H1 (cell line): Measurements from ENCODE around the gene OTUD4. TPM values are rescaled to one million over a fixed set of nuclear protein-coding genes. Genes with fewer than 3 reads are reported as not detected.

Source experiments
- CTCF ChIA-PET: fragments of 300-600 bp; sonication (Branson Sonifier 250); formaldehyde crosslinking; loops from one replicate; lab custom pipeline; 2021; ENCODE audit not compliant: partially characterized antibody; lab: Charles Lee
- POLR2A ChIA-PET: fragments of 300-600 bp; sonication (Branson Sonifier 250); formaldehyde crosslinking; loops from one replicate; lab custom pipeline; 2021; ENCODE audit warnings: inconsistent platforms; ENCODE audit not compliant: partially characterized antibody; lab: Charles Lee
- DNase-seq, 2 experiments: peaks; one replicate each; pipeline versions ENCODE4 v3.0.0 to v3.0.0-alpha.2; 2010 to 2022; ENCODE audit warnings: low spot score in 2 of 2, low read depth in 1 of 2, mixed read lengths in 1 of 2
- FAIRE-seq: peaks from 2 replicates; lab custom pipeline; 2011; peaks lifted over from hg19 to GRCh38; lab: Jason Lieb, UNC
- H2AFZ ChIP-seq: 2 replicates; pipeline ENCODE4 v1.8.1; 2012; ENCODE audit warnings: low read length, inconsistent platforms
- H2AK5ac ChIP-seq: 2 replicates; pipeline ENCODE4 v1.6.1; 2013; ENCODE audit warnings: low read depth, low read length
- H2BK120ac ChIP-seq: replicated peaks from 2 replicates; pipeline ENCODE3; 2013; ENCODE audit warnings: low read depth, low read length, inconsistent platforms
- H2BK12ac ChIP-seq: 2 replicates; pipeline ENCODE4 v1.6.1; 2013; ENCODE audit warnings: low read depth, low read length
- H2BK15ac ChIP-seq: 2 replicates; pipeline ENCODE4 v1.6.1; 2013; ENCODE audit warnings: low read length
- H2BK20ac ChIP-seq: 2 replicates; pipeline ENCODE4 v1.6.1; 2013; ENCODE audit warnings: low read length
- H2BK5ac ChIP-seq: 2 replicates; pipeline ENCODE4 v1.6.1; 2013; ENCODE audit warnings: low read depth, low read length
- H3K14ac ChIP-seq: 2 replicates; pipeline ENCODE4 v1.6.1; 2013; ENCODE audit warnings: inconsistent platforms; ENCODE audit not compliant: insufficient read length
- H3K18ac ChIP-seq: 2 replicates; pipeline ENCODE4 v1.6.1; 2013; ENCODE audit warnings: low read length; ENCODE audit errors: extremely low read depth
- H3K23ac ChIP-seq: 2 replicates; pipeline ENCODE4 v1.6.1; 2013; ENCODE audit warnings: inconsistent platforms; ENCODE audit not compliant: insufficient read length
- H3K23me2 ChIP-seq: 2 replicates; pipeline ENCODE4 v1.6.1; 2013; ENCODE audit warnings: low read depth, low read length
- H3K27ac ChIP-seq: 2 replicates; pipeline ENCODE4 v1.6.1; 2011; ENCODE audit warnings: low read depth, low read length, inconsistent platforms
- H3K27me3 ChIP-seq, 4 experiments: replicated peaks in 1 of 4; 1 replicate in 1 of 4; 2 replicates in 3 of 4; pipeline versions ENCODE4 v1.6.1 to v1.8.1; 2011 to 2013; ENCODE audit warnings: low read length in 3 of 4, mild to moderate bottlenecking in 3 of 4, inconsistent platforms in 2 of 4, mixed read lengths in 2 of 4, moderate library complexity in 1 of 4; ENCODE audit not compliant: control insufficient read depth in 3 of 4, insufficient read depth in 3 of 4; ENCODE audit errors: extremely low read depth in 1 of 4
- H3K36me3 ChIP-seq, 4 experiments: 2 replicates each; pipeline versions ENCODE4 v1.6.1 to v1.8.1; 2011 to 2013; ENCODE audit warnings: mild to moderate bottlenecking in 4 of 4, low read length in 3 of 4, moderate library complexity in 2 of 4, control low read depth in 1 of 4, inconsistent platforms in 1 of 4; ENCODE audit not compliant: insufficient read depth in 4 of 4, control insufficient read depth in 2 of 4
- H3K4ac ChIP-seq: replicated peaks from 2 replicates; pipeline ENCODE3; 2013; ENCODE audit warnings: low read length, low read depth, mixed read lengths, inconsistent platforms; ENCODE audit not compliant: insufficient read length
- H3K4me1 ChIP-seq, 4 experiments: replicated peaks in 1 of 4; 1 replicate in 1 of 4; 2 replicates in 3 of 4; pipeline versions ENCODE4 v1.6.1 to v1.8.1; 2011 to 2013; ENCODE audit warnings: low read length in 3 of 4, inconsistent platforms in 2 of 4, mixed read lengths in 1 of 4; ENCODE audit not compliant: insufficient read depth in 4 of 4, control insufficient read depth in 3 of 4
- H3K4me2 ChIP-seq, 2 experiments: 2 replicates each; pipeline versions ENCODE4 v1.6.1 to v1.8.1; 2011 to 2013; ENCODE audit warnings: low read depth in 2 of 2, low read length in 2 of 2, control low read depth in 1 of 2, inconsistent platforms in 1 of 2, mild to moderate bottlenecking in 1 of 2; ENCODE audit not compliant: insufficient read depth in 1 of 2
- H3K4me3 ChIP-seq, 4 experiments: fragments of 200-600, 300-600 bp in 1 of 4; sonication (generic), shearing (Covaris generic), sonication (Bioruptor Twin) in 1 of 4; 2 replicates each; pipeline versions ENCODE4 v1.5.1 to v1.8.1; 2011 to 2016; ENCODE audit warnings: low read length in 4 of 4, low read depth in 3 of 4, control low read depth in 2 of 4, inconsistent platforms in 2 of 4, mild to moderate bottlenecking in 2 of 4, mixed read lengths in 1 of 4, moderate library complexity in 1 of 4; ENCODE audit not compliant: insufficient read depth in 2 of 4; ENCODE audit errors: extremely low read depth in 1 of 4
- H3K56ac ChIP-seq: replicated peaks from 2 replicates; pipeline ENCODE3; 2013; ENCODE audit warnings: low read depth, mild to moderate bottlenecking, mixed read lengths, low read length, inconsistent platforms; ENCODE audit not compliant: insufficient read length
- H3K79me1 ChIP-seq: 2 replicates; pipeline ENCODE4 v1.6.1; 2013; ENCODE audit warnings: low read depth, low read length, control low read depth
- H3K79me2 ChIP-seq, 2 experiments: 2 replicates each; pipeline versions ENCODE4 v1.6.1 to v1.8.1; 2012 to 2013; ENCODE audit warnings: low read length in 2 of 2, mild to moderate bottlenecking in 2 of 2, inconsistent platforms in 1 of 2; ENCODE audit not compliant: insufficient read depth in 2 of 2, control insufficient read depth in 1 of 2
- H3K9ac ChIP-seq, 4 experiments: replicated peaks in 1 of 4; 1 replicate in 1 of 4; 2 replicates in 3 of 4; pipeline versions ENCODE4 v1.6.1 to v1.8.1; 2011 to 2013; ENCODE audit warnings: low read depth in 3 of 4, low read length in 3 of 4, control low read depth in 2 of 4, mild to moderate bottlenecking in 2 of 4, moderate library complexity in 2 of 4, inconsistent platforms in 1 of 4; ENCODE audit errors: extremely low read depth in 1 of 4
- H3K9me3 ChIP-seq, 2 experiments: 2 replicates each; pipeline versions ENCODE4 v1.6.1 to v1.8.1; 2012 to 2013; ENCODE audit warnings: mild to moderate bottlenecking in 2 of 2, moderate library complexity in 2 of 2, control low read depth in 1 of 2, inconsistent platforms in 1 of 2, low read depth in 1 of 2, low read length in 1 of 2, mixed read lengths in 1 of 2; ENCODE audit not compliant: insufficient read depth in 2 of 2
- H4K20me1 ChIP-seq, 2 experiments: replicated peaks in 1 of 2; 2 replicates each; pipeline versions ENCODE3 to v1.8.1; 2011 to 2013; ENCODE audit warnings: inconsistent platforms in 2 of 2, low read length in 2 of 2, mild to moderate bottlenecking in 1 of 2; ENCODE audit not compliant: insufficient read depth in 2 of 2, control insufficient read depth in 1 of 2
- H4K5ac ChIP-seq: 2 replicates; pipeline ENCODE4 v1.6.1; 2013; ENCODE audit warnings: low read length, low read depth, mixed read lengths, inconsistent platforms; ENCODE audit not compliant: insufficient read length
- H4K8ac ChIP-seq: 2 replicates; pipeline ENCODE4 v1.8.0; 2013; ENCODE audit warnings: mild to moderate bottlenecking, moderate library complexity, low read length, inconsistent platforms; ENCODE audit not compliant: insufficient read depth; ENCODE audit errors: extremely low read depth
- H4K91ac ChIP-seq: replicated peaks from 2 replicates; pipeline ENCODE3; 2013; ENCODE audit warnings: low read length, mixed read lengths, inconsistent platforms; ENCODE audit not compliant: insufficient read length
- WGBS, 2 experiments: shearing (Covaris generic) in 1 of 2; methylation state at CpG; one replicate each; pipeline versions ENCODE4 v1.1.6 to v1.1.7; 2013 to 2015; ENCODE audit warnings: low lambda C conversion rate in 2 of 2, mixed read lengths in 2 of 2, inconsistent platforms in 1 of 2, low coverage in 1 of 2, missing lambda C conversion rate in 1 of 2; ENCODE audit not compliant: insufficient replicate concordance in 2 of 2, insufficient coverage in 1 of 2, insufficient read length in 1 of 2; ENCODE audit errors: extremely low coverage in 1 of 2, missing lambda C conversion rate in 1 of 2; 5-methylcytosine and 5-hydroxymethylcytosine counted together
- polyA plus RNA-seq, 7 experiments: library from polyadenylated mRNA; depleted of rRNA in 3 of 7; stranded (reverse) in 5 of 7; unstranded in 2 of 7; fragments of >200 nt in 5 of 7; fragments of 200-250 nt in 2 of 7; gene quantifications; 1 replicate in 5 of 7; 2 replicates in 1 of 7; 4 replicates in 1 of 7; pipeline versions ENCODE4 v1.2.1 to v1.2.3, GENCODE V29; 2011 to 2013; ENCODE audit warnings: missing spikeins in 2 of 7, mixed read lengths in 2 of 7
- total RNA-seq: library from RNA; stranded (reverse); fragmentation: NEBNext Ultra II Directional; extraction: Animal tissue kit (Norgen Biotek cat#: 25700); gene quantifications from 2 replicates; pipeline ENCODE4 v1.2.1, GENCODE V29; 2021
- TF ChIP-seq, protein P1 (sequence below): IDR thresholded peaks from 2 replicates; pipeline ENCODE4 v1.6.1; 2012; ENCODE audit warnings: inconsistent platforms
- TF ChIP-seq, protein P2 (sequence below): IDR thresholded peaks from 2 replicates; pipeline ENCODE4 v1.6.1; 2012; ENCODE audit warnings: low read length, inconsistent platforms

Gene OTUD4
- total and polyA plus RNA-seq, 2 of the 8 experiments (the other 6 are each of a cell fraction or from before 2014, with no cell fraction given) = 17.4 to 57.0 TPM

DNA sequence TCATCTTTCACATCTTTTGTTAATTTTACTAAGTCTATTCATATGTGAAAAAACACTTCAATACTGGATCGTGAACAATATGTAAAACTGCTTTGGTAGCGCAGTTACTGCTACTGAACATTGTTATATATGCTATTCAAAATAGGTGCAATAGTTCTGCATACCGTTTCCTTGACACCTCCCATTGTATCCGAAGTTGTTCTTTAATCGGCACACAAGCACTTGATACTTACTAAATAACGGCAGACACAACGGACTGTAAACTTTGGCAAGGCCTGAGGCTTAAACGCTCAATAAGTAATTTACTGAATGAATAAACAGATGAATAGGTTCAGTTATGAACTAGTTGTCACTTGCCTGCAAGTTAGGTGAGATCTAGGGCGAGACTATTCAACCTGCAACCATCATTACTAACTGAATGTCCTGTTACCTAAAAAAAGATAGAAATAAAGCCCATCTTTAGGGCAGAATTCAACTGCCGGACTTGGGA lies 83.0 kb downstream of the OTUD4 start:
- H3K23me2 ChIP-seq = no peaks in the 10 kb centered on the region
- no peak overlapping the region for H3K14ac ChIP-seq
- no peak overlapping the region for H2BK15ac ChIP-seq
- H3K79me1 ChIP-seq = no peaks in the 10 kb centered on the region; the same call in 1 of the 2 replicates
- H2AK5ac ChIP-seq = no peak overlapping the region
- H3K18ac ChIP-seq = no peak overlapping the region
- no peak overlapping the region for H2BK120ac ChIP-seq
- ChIA-PET CTCF (interaction anchor here (0.5 to 1.3 kb wide), 3 partner anchors 12 to 44 kb away, joined by 3 read pairs; no protein-coding TSS in a partner anchor), POLR2A (interaction anchor here (0.6 to 1.8 kb wide), 18 partner anchors 8 to 448 kb away, joined by 3 to 10 read pairs (median 4); partner anchors contain the start of gene OTUD4)
- H2BK5ac ChIP-seq = no peak overlapping the region
- H3K4ac ChIP-seq = no peak overlapping the region
- peak overlapping the region; percentile 88 to 98 (median 96) for H3K4me3 ChIP-seq
- H3K9ac ChIP-seq = peak overlapping the region; percentile 81 to 99 (median 91)
- peaks cover 3 to 26% (median 14%) of the 10 kb centered on the region in 4 experiments for H3K36me3 ChIP-seq
- TF ChIP-seq, protein P1, sequence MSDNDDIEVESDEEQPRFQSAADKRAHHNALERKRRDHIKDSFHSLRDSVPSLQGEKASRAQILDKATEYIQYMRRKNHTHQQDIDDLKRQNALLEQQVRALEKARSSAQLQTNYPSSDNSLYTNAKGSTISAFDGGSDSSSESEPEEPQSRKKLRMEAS = no peak
- TF ChIP-seq, protein P2, sequence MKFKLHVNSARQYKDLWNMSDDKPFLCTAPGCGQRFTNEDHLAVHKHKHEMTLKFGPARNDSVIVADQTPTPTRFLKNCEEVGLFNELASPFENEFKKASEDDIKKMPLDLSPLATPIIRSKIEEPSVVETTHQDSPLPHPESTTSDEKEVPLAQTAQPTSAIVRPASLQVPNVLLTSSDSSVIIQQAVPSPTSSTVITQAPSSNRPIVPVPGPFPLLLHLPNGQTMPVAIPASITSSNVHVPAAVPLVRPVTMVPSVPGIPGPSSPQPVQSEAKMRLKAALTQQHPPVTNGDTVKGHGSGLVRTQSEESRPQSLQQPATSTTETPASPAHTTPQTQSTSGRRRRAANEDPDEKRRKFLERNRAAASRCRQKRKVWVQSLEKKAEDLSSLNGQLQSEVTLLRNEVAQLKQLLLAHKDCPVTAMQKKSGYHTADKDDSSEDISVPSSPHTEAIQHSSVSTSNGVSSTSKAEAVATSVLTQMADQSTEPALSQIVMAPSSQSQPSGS = no peak
- TF ChIP-seq, all 59 proteins: peak for 0
- Histone ChIP-seq H3K79me2 (peaks cover 32 to 93% of the 10 kb centered on the region in 2 experiments), H3K9me3 (no peaks in the 10 kb centered on the region; a peak in 1 of 4 replicates), H2AFZ (peak overlapping the region; percentile 98; the same call in 1 of the 2 replicates), H3K27me3 (no peaks in the 10 kb centered on the region), H2BK12ac (no peak overlapping the region; the same call in 1 of the 2 replicates), H3K27ac (peak overlapping the region; percentile 90), H4K20me1 (peaks cover 0 to 1% of the 10 kb centered on the region in 2 experiments), H4K8ac (no peak overlapping the region), H4K91ac (no peak overlapping the region), H2BK20ac (no peak overlapping the region), H3K23ac (no peak overlapping the region), H4K5ac (no peak overlapping the region), H3K56ac (peak overlapping the region; percentile 47), H3K4me2 (peak overlapping the region; percentile 62 to 88), H3K4me1 (peaks cover 0 to 6% (median 1%) of the 10 kb centered on the region in 4 experiments; a peak in 2 of 7 replicates)
- WGBS, 2 experiments = 41% methylated on average over 10 of the region's 10 CpGs; no CpG with 5 or more reads in 1 of the 2 experiments
- FAIRE-seq (no peak), DNase-seq (no peak)
